Thyroid gland (tissue), 4 donors: Measurements from ENCODE around the gene ATP5F1D. TPM values are rescaled to one million over a fixed set of nuclear protein-coding genes. Genes with fewer than 3 reads are reported as not detected.

Source experiments
- DNase-seq, 2 donors: peaks; one replicate each; pipeline ENCODE4 v3.0.0-alpha.2; 2019
- H3K27ac ChIP-seq, 3 donors: fragments of 200-600 bp; sonication (generic); 1 replicate in 2 of 3; 2 replicates in 1 of 3; pipeline ENCODE4 v1.5.1; 2016 to 2019; ENCODE audit warnings: mild to moderate bottlenecking in 1 of 3, moderate library complexity in 1 of 3
- H3K27me3 ChIP-seq: fragments of 200-600 bp; sonication (generic); one replicate; pipeline ENCODE4 v1.5.1; 2019
- H3K36me3 ChIP-seq, 2 donors: fragments of 200-600 bp; sonication (generic); one replicate each; pipeline ENCODE4 v1.5.1; 2016 to 2019
- H3K4me1 ChIP-seq, 2 donors: fragments of 200-600 bp; sonication (generic); one replicate each; pipeline ENCODE4 v1.5.1; 2017 to 2019
- H3K4me3 ChIP-seq, 3 donors: fragments of 200-600 bp; sonication (generic); replicated peaks in 1 of 3; 1 replicate in 2 of 3; 2 replicates in 1 of 3; pipeline ENCODE4 v1.5.1; 2016; ENCODE audit warnings: mild to moderate bottlenecking in 1 of 3
- H3K9me3 ChIP-seq: fragments of 200-600 bp; sonication (generic); one replicate; pipeline ENCODE4 v1.5.1; 2017
- CTCF ChIP-seq, 6 experiments: fragments of 200-600 bp in 3 of 6; fragments of 450-650 bp in 3 of 6; sonication (generic) in 3 of 6; IDR thresholded peaks; one replicate each; pipeline ENCODE4 v1.5.1; 2016 to 2019; ENCODE audit warnings: antibody characterized with exemption in 6 of 6, mild to moderate bottlenecking in 2 of 6, inconsistent platforms in 1 of 6, moderate library complexity in 1 of 6
- POLR2A ChIP-seq, 2 donors: fragments of 450-650 bp; IDR thresholded peaks; one replicate each; pipeline ENCODE4 v1.6.1; 2017; ENCODE audit warnings: antibody characterized with exemption in 2 of 2, mild to moderate bottlenecking in 2 of 2, moderate library complexity in 1 of 2
- WGBS, 2 donors: methylation state at CpG; one replicate each; pipeline ENCODE4 v1.1.5; 2017; 5-methylcytosine and 5-hydroxymethylcytosine counted together
- intact Hi-C: fragments of 100-400 bp; cut with DNase I; formaldehyde crosslinking; loops from one replicate; pipeline ENCODE4 v1.15.1; 2023
- total RNA-seq, 4 donors: library from RNA; depleted of rRNA; stranded (reverse); fragments of >200 nt; gene quantifications; one replicate each; pipeline ENCODE4 v1.2.3, GENCODE V29; 2016

Gene ATP5F1D
- total RNA-seq, 4 donors from 2014 or later: 39.2 to 182 (median 83.0) TPM

DNA sequence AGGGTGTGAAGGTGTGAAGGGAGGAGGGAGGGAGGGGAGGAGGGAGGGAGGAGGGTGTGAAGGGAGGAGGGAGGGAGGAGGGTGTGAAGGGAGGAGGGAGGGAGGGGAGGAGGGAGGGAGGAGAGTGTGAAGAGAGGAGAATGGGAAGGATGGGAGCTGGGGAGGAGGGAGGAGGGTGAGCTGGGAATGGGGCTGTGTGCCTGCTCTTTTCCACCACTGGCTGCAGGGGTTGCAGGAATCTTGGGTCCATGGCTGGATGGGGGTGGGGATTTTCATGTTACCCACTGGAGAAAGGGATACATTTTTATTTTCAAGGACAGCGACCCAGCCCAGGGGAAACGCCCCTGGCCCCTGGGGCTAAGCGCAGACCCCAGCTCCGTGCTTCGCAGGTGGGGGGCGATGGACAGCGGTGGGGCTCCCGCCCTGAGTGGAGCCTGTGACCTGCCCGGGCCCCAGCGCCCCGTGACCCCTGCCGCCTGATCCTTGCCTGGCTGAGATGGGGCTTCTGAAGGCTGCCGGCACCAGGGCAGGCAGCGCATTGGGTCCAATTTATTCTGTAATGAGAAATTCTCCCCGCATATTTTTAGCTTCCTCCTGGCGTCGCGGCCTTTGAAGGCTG lies 41.1 kb downstream of the ATP5F1D start:
- Histone ChIP-seq H3K27me3 (no peaks in the 10 kb centered on the region), H3K36me3 (peaks cover 7 to 9% of the 10 kb centered on the region in 2 donors), H3K9me3 (no peaks in the 10 kb centered on the region), H3K27ac (no peak overlapping the region), H3K4me3 (no peak overlapping the region), H3K4me1 (no peaks in the 10 kb centered on the region)
- TF ChIP-seq CTCF (IDR thresholded peaks at IDR 0.05): no peak
- TF ChIP-seq POLR2A (IDR thresholded peaks at IDR 0.05): no peak
- whole genome bisulfite sequencing, 2 donors: 84% methylated on average over 18 of the region's 18 CpGs
- DNase-seq: no peak
- intact Hi-C loops: loop anchor here (10.0 kb wide), 1 partner anchor 242 kb away; the partner anchor contains the start of gene PLK5

- H3K4me3 ChIP-seq: no peak overlapping the region
- H3K4me1 ChIP-seq: no peaks in the 10 kb centered on the region
- no peaks in the 10 kb centered on the region for H3K27me3 ChIP-seq
- WGBS, 2 donors: 84 to 85% methylated on average over 22 to 24 of the region's 29 CpGs
- no peak for DNase-seq
- peaks cover 7 to 9% of the 10 kb centered on the region in 2 donors for H3K36me3 ChIP-seq
- H3K27ac ChIP-seq: no peak overlapping the region
- no peaks in the 10 kb centered on the region for H3K9me3 ChIP-seq
- intact Hi-C loops: loop anchor here (10.0 kb wide), 1 partner anchor 241 kb away; the partner anchor contains the start of gene PLK5
- TF ChIP-seq CTCF (IDR thresholded peaks at IDR 0.05) (no peak), POLR2A (IDR thresholded peaks at IDR 0.05) (no peak)
Measured at GRCh38 chr19:1283207-1283916, 41.8 kb downstream of the ATP5F1D start.

DNA sequence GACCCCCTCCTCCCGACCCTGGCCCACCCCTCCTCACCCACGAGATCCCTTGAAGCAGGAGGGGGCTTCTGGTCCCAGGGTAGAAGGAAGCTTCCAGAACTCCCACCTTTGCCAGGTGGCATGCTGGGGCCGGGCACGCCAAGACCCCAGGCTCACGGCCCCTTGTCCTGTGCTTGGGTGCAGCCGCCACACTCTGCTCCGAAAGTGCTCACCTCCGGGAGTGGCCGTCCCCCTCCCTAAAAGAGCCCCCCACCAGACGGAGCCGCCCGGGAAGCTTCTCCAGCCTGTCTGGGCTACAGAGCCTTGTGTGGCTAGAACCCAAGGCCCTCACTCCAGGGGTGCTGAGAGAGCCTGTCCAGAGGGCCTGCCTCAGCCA lies 42.4 kb downstream of the ATP5F1D start:
- no peak for DNase-seq
- no peak overlapping the region for H3K27ac ChIP-seq
- H3K36me3 ChIP-seq: peaks cover 6% of the 10 kb centered on the region in 2 donors
- no peak overlapping the region for H3K4me3 ChIP-seq
- no peaks in the 10 kb centered on the region for H3K27me3 ChIP-seq
- no peak for TF ChIP-seq POLR2A (IDR thresholded peaks at IDR 0.05)
- no peak for TF ChIP-seq CTCF (IDR thresholded peaks at IDR 0.05)
- H3K9me3 ChIP-seq: no peaks in the 10 kb centered on the region
- H3K4me1 ChIP-seq: no peaks in the 10 kb centered on the region
- WGBS, 2 donors: 82 to 86% methylated on average over 10 to 12 of the region's 12 CpGs
- intact Hi-C loops: loop anchor here (10.0 kb wide), 1 partner anchor 241 kb away; the partner anchor contains the start of gene PLK5

DNA sequence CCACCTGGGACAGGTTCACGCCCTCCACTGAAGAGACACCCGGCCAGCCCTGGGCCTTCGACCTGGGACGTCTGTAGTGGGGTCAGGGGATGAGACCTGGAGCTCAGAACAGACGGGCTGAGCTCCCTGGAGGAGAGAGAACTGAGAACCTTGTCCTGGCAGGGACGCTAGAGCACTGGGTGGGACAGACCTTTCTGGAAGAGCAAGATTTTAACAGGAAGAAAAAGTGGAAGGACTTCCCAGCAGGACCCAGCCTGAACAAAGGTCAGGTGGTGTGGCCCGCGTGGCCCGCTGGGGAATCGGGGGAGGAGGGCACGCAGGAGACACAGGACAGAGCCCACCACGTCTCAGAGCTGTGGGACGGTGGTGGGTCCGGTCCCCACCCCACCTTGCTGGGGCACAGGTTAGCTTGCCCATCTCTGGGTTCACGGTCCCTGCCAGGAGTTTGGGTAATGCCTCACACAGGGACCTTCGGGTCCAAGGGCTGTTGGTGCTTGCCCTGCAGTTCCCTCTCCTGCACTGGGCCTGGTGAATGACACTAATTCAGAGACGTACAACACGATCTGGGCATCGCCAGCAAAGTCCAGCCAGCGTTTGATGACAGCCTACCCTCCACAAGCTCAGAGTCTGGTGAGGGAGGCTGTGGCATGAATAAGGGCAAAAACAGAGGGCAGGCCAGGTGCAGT lies 42.9 kb downstream of the ATP5F1D start:
- WGBS, 2 donors: 76 to 85% methylated on average over 15 to 16 of the region's 20 CpGs
- intact Hi-C loops: loop anchor here (10.0 kb wide), 1 partner anchor 240 kb away; the partner anchor contains the start of gene PLK5
- no peak for DNase-seq
- TF ChIP-seq CTCF (IDR thresholded peaks at IDR 0.05) (no peak), POLR2A (IDR thresholded peaks at IDR 0.05) (no peak)
- H3K9me3 ChIP-seq: no peaks in the 10 kb centered on the region
- no peaks in the 10 kb centered on the region for H3K27me3 ChIP-seq
- no peak overlapping the region for H3K4me3 ChIP-seq
- no peak overlapping the region for H3K27ac ChIP-seq
- H3K4me1 ChIP-seq: no peaks in the 10 kb centered on the region
- H3K36me3 ChIP-seq: peaks cover under 1% of the 10 kb centered on the region in 2 donors
